Medulla oblongata (tissue), 1 donor: ENCODE results near the gene HOXA4.

Experiments used
- DNase-seq: peaks from one replicate; pipeline ENCODE4 v3.0.0-alpha.2; 2015; ENCODE audit errors: extremely low spot score

HOXA4 gene

GRCh38 chr7:27147199-27148030 lies 16.9 kb upstream of the HOXA4 start, which contains the start of gene HOXA6:
TSS of gene HOXA6 (minus strand) at chr7:27147774. CDS start at chr7:27147749, 25 bp downstream.
- DNase-seq, result peak; percentile 70

GRCh38 chr7:27146491-27147198 lies 16.1 kb upstream of the HOXA4 start:
- DNase-seq, result no peak

GRCh38 chr7:27145914-27146412 lies 15.4 kb upstream of the HOXA4 start:
- no peak for DNase-seq

GRCh38 chr7:27145165-27145913 lies 14.8 kb upstream of the HOXA4 start:
- no peak for DNase-seq

- DNase-seq, result no peak
Measured at GRCh38 chr7:27144781-27145164, 14.2 kb upstream of the HOXA4 start.

- DNase-seq, result no peak
Measured at GRCh38 chr7:27143950-27144780, 13.6 kb upstream of the HOXA4 start.

- DNase-seq, result peak; percentile 95
Measured at GRCh38 chr7:27143023-27143949, 12.7 kb upstream of the HOXA4 start, which contains the start of gene HOXA5. TSS of gene HOXA5 (minus strand) at chr7:27143681. CDS start at chr7:27143607, 74 bp downstream.

GRCh38 chr7:27142580-27143022 lies 12.0 kb upstream of the HOXA4 start:
- DNase-seq, result no peak

- DNase-seq, result no peak
Measured at GRCh38 chr7:27141923-27142579, 11.5 kb upstream of the HOXA4 start.

- DNase-seq, result no peak
Measured at GRCh38 chr7:27141137-27141922, 10.8 kb upstream of the HOXA4 start.

- no peak for DNase-seq
Measured at GRCh38 chr7:27140126-27140857, 9.7 kb upstream of the HOXA4 start.

- DNase-seq, result no peak
Measured at GRCh38 chr7:27139334-27140125, 9.0 kb upstream of the HOXA4 start.

GRCh38 chr7:27138985-27139333 lies 8.4 kb upstream of the HOXA4 start:
- DNase-seq, result no peak

GRCh38 chr7:27138472-27138871 lies 7.9 kb upstream of the HOXA4 start:
- no peak for DNase-seq

- DNase-seq, result no peak
Measured at GRCh38 chr7:27137640-27138315, 7.2 kb upstream of the HOXA4 start.

- peak; percentile 75 for DNase-seq
Measured at GRCh38 chr7:27134392-27134791, 3.8 kb upstream of the HOXA4 start.
